Kidney (tissue), 14 donors: Measurements from ENCODE around the gene PGAP6. TPM values are rescaled to one million over a fixed set of nuclear protein-coding genes. Genes with fewer than 3 reads are reported as not detected.
"Not testable (repeated sequence)": the region's sequence is repeated elsewhere in the genome, so short reads cannot be mapped to it uniquely, and the experiment has no call there.

Experiments
- DNase-seq, 5 donors: peaks; one replicate each; pipeline ENCODE4 v3.0.0-alpha.2; 2013 to 2020
- FAIRE-seq: peaks from 2 replicates; lab custom pipeline; 2012; peaks lifted over from hg19 to GRCh38; lab: Jason Lieb, UNC
- H3K27ac ChIP-seq, 2 donors: one replicate each; pipeline ENCODE4 v1.7.0; 2013; ENCODE audit warnings: low read depth in 2 of 2, low read length in 2 of 2, inconsistent platforms in 1 of 2
- H3K27me3 ChIP-seq: one replicate; pipeline ENCODE4 v1.7.1; 2013; ENCODE audit warnings: low read length, inconsistent platforms; ENCODE audit not compliant: control insufficient read depth, insufficient read depth
- H3K36me3 ChIP-seq, 3 donors: one replicate each; pipeline versions ENCODE4 v1.7.0 to v1.7.1; 2013; ENCODE audit warnings: low read length in 3 of 3, control low read depth in 1 of 3, inconsistent platforms in 1 of 3; ENCODE audit not compliant: insufficient read depth in 3 of 3, control insufficient read depth in 2 of 3
- H3K4me1 ChIP-seq, 3 donors: one replicate each; pipeline versions ENCODE4 v1.7.0 to v1.7.1; 2013; ENCODE audit warnings: low read length in 3 of 3, inconsistent platforms in 1 of 3, low read depth in 1 of 3; ENCODE audit not compliant: control insufficient read depth in 2 of 3, insufficient read depth in 2 of 3
- H3K4me3 ChIP-seq, 3 donors: one replicate each; pipeline versions ENCODE4 v1.7.0 to v1.8.1; 2013; ENCODE audit warnings: low read length in 3 of 3, control low read depth in 1 of 3, inconsistent platforms in 1 of 3
- H3K9ac ChIP-seq, 3 donors: one replicate each; pipeline versions ENCODE4 v1.7.0 to v1.7.1; 2013; ENCODE audit warnings: low read length in 3 of 3, control low read depth in 1 of 3, inconsistent platforms in 1 of 3
- H3K9me3 ChIP-seq, 3 donors: one replicate each; pipeline versions ENCODE4 v1.7.0 to v1.7.1; 2013; ENCODE audit warnings: low read length in 3 of 3, control low read depth in 1 of 3, inconsistent platforms in 1 of 3; ENCODE audit not compliant: control insufficient read depth in 2 of 3, insufficient read depth in 1 of 3
- intact Hi-C: fragments of 100-400 bp; cut with DNase I; formaldehyde crosslinking; loops from one replicate; pipeline ENCODE4 v1.11.1; 2022
- polyA plus RNA-seq: library from polyadenylated mRNA; stranded (reverse); fragments of 350-450 nt; fragmentation: Illumina TruSeq; extraction: RNeasy Lipid Tissue Mini Kit (QIAGEN cat#74804); gene quantifications from one replicate; pipeline ENCODE4 v1.2.3, GENCODE V29; 2014; ENCODE audit warnings: low read depth, low replicate concordance; ENCODE audit not compliant: insufficient read depth
- total RNA-seq: library from RNA; stranded (reverse); fragmentation: NEBNext Ultra II Directional; extraction: Animal tissue kit (Norgen Biotek cat#: 25700); gene quantifications from one replicate; pipeline ENCODE4 v1.2.1, GENCODE V29; 2021
- TF ChIP-seq, protein P1 (sequence below): IDR thresholded peaks from 3 replicates; pipeline ENCODE4 v1.5.1; 2012; ENCODE audit warnings: mild to moderate bottlenecking, moderate library complexity, borderline replicate concordance; ENCODE audit not compliant: insufficient read depth; ENCODE audit errors: extremely low read depth
- donor health status: control.
- donor health status: control.
- donor health status: control.
- donor health status: control.
- donor health status: control.
- donor health status: DM: yes; HTN: yes; CAD: no.
- donor health status: Normal renal cell carcinoma (clear cell type).

The PGAP6 gene
- total and polyA plus RNA-seq, 2 donors from 2014 or later: 65.0 to 144 TPM

DNA sequence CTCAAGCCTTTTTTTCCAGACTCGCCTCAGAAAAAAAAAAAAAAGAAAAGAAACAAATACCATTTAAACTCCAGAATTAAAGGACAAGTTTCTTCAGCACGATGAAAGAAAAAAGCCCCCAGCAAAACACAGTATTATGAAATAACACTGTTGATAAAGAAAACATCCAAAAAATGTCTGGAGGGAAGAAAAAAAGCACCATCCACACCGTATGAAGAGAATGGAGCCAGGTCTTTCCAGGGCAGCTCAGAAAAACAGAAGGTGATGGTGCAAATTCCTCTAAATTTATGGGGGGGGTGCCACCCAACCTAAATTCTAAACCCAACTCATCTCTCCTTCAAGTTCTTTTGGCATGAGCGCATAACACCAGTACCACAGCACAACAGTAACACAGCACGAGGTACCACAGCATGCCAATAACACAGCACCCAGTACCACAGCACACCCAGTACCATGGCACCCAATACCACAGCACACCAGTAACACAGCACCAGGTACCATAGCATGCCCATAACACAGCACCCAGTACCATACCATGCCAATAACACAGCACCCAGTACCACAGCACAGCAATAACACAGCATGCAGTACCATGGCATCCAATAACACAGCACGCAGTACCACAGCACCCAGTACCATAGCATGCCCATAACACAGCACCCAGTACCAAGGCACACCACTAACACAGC is 48.2 kb downstream of the PGAP6 start:
- H3K27me3 ChIP-seq: no peaks in the 10 kb centered on the region
- DNase-seq: no peak
- intact Hi-C loops: no loop called here
- FAIRE-seq: no peak
- TF ChIP-seq, protein P1, sequence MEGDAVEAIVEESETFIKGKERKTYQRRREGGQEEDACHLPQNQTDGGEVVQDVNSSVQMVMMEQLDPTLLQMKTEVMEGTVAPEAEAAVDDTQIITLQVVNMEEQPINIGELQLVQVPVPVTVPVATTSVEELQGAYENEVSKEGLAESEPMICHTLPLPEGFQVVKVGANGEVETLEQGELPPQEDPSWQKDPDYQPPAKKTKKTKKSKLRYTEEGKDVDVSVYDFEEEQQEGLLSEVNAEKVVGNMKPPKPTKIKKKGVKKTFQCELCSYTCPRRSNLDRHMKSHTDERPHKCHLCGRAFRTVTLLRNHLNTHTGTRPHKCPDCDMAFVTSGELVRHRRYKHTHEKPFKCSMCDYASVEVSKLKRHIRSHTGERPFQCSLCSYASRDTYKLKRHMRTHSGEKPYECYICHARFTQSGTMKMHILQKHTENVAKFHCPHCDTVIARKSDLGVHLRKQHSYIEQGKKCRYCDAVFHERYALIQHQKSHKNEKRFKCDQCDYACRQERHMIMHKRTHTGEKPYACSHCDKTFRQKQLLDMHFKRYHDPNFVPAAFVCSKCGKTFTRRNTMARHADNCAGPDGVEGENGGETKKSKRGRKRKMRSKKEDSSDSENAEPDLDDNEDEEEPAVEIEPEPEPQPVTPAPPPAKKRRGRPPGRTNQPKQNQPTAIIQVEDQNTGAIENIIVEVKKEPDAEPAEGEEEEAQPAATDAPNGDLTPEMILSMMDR: no peak
- no peak overlapping the region for H3K9ac ChIP-seq
- H3K4me1 ChIP-seq: peaks cover 0 to 4% (median 0%) of the 10 kb centered on the region in 3 donors
- H3K9me3 ChIP-seq: no peaks in the 10 kb centered on the region
- H3K27ac ChIP-seq: no peak overlapping the region
- H3K4me3 ChIP-seq: no peak overlapping the region
- no peaks in the 10 kb centered on the region for H3K36me3 ChIP-seq

DNA sequence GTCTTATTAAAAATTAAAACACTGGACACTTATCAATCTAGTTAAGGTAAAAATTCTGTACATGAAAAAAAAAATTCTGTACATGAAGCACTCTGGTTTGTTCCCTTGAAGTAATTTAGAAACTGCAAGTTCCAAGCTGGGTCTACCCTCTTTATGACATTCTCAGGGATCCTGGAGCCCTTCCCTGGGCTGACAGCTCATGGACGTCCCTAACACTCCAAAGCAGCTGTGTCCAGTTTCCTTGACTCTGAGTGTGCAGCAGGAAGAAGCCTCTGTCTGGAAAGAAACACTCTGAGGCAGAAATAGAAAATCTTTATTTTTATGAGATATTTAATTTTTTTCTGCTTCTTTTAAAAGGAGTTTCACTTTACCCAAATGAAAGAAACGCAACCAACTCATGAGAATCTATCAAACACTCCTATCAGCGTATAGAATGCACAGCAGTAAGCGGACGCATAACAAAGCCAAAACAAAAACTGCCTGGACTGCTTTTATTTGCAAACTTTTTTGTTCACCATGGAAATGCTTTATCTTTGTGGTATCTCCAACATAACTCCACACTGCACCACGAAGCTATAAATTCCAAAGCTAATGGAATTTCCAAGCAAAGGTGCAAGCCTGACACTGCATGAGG is 50.5 kb downstream of the PGAP6 start:
- FAIRE-seq, H3K27me3 ChIP-seq, H3K4me3 ChIP-seq, H3K9ac ChIP-seq, H3K9me3 ChIP-seq, H3K36me3 ChIP-seq, H3K27ac ChIP-seq, intact Hi-C loops: not testable (repeated sequence)
- peaks cover 0 to 12% (median 5%) of the 10 kb centered on the region in 3 donors for H3K4me1 ChIP-seq
- DNase-seq: peak in 1 of 5 donors; percentile 73

DNA sequence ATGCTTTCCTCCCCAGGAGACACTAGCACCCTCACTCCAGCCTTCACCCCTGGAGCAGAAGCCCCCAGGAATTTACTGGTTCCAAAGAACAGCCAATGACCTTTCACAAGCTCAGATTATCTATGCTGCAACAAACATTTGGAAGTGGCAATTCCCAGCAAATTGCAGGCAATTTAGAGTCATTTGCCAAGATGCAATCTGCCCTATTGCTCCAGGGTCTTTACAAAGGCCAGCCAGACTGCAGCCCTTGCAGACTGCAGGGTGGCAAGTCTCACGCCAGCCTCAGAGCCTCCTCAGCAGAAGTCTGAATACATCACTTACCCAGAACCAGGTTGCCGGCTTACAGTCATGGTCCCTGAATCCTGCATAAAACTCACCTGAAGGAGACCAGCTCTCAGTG is 51.0 kb downstream of the PGAP6 start:
- intact Hi-C loops: no loop called here
- H3K36me3 ChIP-seq: no peaks in the 10 kb centered on the region
- no peaks in the 10 kb centered on the region for H3K9me3 ChIP-seq
- peaks cover 0 to 12% (median 5%) of the 10 kb centered on the region in 3 donors for H3K4me1 ChIP-seq
- H3K27me3 ChIP-seq: no peaks in the 10 kb centered on the region
- no peak overlapping the region for H3K9ac ChIP-seq
- H3K27ac ChIP-seq: no peak overlapping the region
- FAIRE-seq (no peak), DNase-seq (no peak)
- TF ChIP-seq, protein P1: no peak
- no peak overlapping the region for H3K4me3 ChIP-seq

DNA sequence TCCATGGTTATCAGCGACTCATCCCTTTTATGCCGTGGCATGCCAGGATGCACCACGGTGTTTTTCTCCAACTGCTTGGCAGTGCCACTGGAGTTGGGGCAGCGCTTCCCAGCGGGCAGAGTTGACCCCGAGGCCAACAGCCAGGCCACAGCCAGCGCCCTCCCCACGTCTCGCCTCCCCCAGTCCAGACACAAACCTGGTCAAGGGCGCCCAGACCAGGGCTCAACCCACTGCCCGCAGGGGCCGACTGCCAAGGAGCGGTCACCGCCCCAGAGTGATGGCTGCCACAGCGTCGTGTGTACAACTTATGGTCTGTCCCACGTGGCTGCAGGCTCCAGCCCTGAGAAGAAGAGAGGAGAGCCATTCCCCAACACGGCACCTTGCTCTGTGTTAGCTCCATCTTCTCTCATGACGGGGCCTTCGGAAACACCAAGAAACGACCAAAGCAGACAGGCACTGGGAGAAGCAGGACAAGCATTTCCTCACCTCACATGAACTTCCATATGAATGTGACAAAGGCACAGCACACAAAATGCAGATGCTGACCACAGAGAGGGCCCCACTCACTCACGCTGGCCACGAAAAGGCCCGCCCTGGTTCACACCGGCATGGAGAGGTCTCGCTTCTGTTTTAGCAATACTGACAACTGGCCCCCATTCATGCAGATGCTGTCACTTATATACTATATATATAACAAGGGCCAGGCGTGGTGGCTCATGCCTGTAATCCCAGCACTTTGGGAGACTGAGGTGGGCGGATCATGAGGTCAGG is 56.2 kb downstream of the PGAP6 start:
- H3K36me3 ChIP-seq: no peaks in the 10 kb centered on the region
- no peak overlapping the region for H3K9ac ChIP-seq
- H3K4me1 ChIP-seq: peaks cover 0 to 8% (median 5%) of the 10 kb centered on the region in 3 donors
- FAIRE-seq: no peak
- no peak for DNase-seq
- no peaks in the 10 kb centered on the region for H3K27me3 ChIP-seq
- no peak overlapping the region for H3K4me3 ChIP-seq
- TF ChIP-seq, protein P1: no peak
- intact Hi-C loops: no loop called here
- H3K9me3 ChIP-seq: no peaks in the 10 kb centered on the region
- no peak overlapping the region for H3K27ac ChIP-seq
